WERI-Rb-1 (cell line): ENCODE measurements around the gene CRYBB1.

Experiments used
- DNase-seq: peaks from one replicate; pipeline ENCODE4 v3.0.0-alpha.2; 2020
- H3K27ac ChIP-seq: fragments of 250-450 bp; sonication (Bioruptor Pico); 2 replicates; pipeline ENCODE4 v1.5.1; 2020; ENCODE audit warnings: mild to moderate bottlenecking, moderate library complexity
- H3K27me3 ChIP-seq: fragments of 250-450 bp; sonication (Bioruptor Pico); 2 replicates; pipeline ENCODE4 v1.5.1; 2021; ENCODE audit warnings: mild to moderate bottlenecking, low read depth, moderate library complexity; ENCODE audit not compliant: insufficient read depth, severe bottlenecking
- H3K36me3 ChIP-seq: fragments of 250-450 bp; sonication (Bioruptor Pico); 2 replicates; pipeline ENCODE4 v1.5.1; 2020; ENCODE audit warnings: mild to moderate bottlenecking, moderate library complexity
- H3K4me3 ChIP-seq: 2 replicates; pipeline ENCODE4 v1.5.1; 2011; ENCODE audit warnings: low read depth, mild to moderate bottlenecking, control low read depth, low read length
- H3K9me3 ChIP-seq: fragments of 250-450 bp; sonication (Bioruptor Pico); 2 replicates; pipeline ENCODE4 v1.5.1; 2021; ENCODE audit warnings: mild to moderate bottlenecking, moderate library complexity; ENCODE audit not compliant: severe bottlenecking
- CTCF ChIP-seq: IDR thresholded peaks from 2 replicates; pipeline ENCODE4 v1.5.1; 2011; ENCODE audit warnings: low read depth, mild to moderate bottlenecking, control low read depth, inconsistent platforms, low read length

Gene CRYBB1

GRCh38 chr22:26570864-26571525 is 46.8 kb downstream of the CRYBB1 start:
- H3K36me3 ChIP-seq: no peaks in the 10 kb centered on the region
- DNase-seq: no peak
- no peaks in the 10 kb centered on the region for H3K9me3 ChIP-seq
- TF ChIP-seq CTCF: no peak
- H3K4me3 ChIP-seq: no peak overlapping the region
- H3K27ac ChIP-seq: no peak overlapping the region
- H3K27me3 ChIP-seq: no peaks in the 10 kb centered on the region

- Histone ChIP-seq H3K27me3 (no peaks in the 10 kb centered on the region), H3K9me3 (no peaks in the 10 kb centered on the region), H3K36me3 (no peaks in the 10 kb centered on the region), H3K4me3 (no peak overlapping the region), H3K27ac (no peak overlapping the region)
- TF ChIP-seq CTCF: no peak
- no peak for DNase-seq
Observed at GRCh38 chr22:26570115-26570514, 47.7 kb downstream of the CRYBB1 start.

GRCh38 chr22:26568207-26568706 is 49.6 kb downstream of the CRYBB1 start:
- Histone ChIP-seq H3K9me3 (no peaks in the 10 kb centered on the region), H3K27me3 (no peaks in the 10 kb centered on the region), H3K4me3 (no peak overlapping the region), H3K36me3 (no peaks in the 10 kb centered on the region), H3K27ac (no peak overlapping the region)
- TF ChIP-seq CTCF: no peak
- DNase-seq: no peak

GRCh38 chr22:26567610-26568009 is 50.2 kb downstream of the CRYBB1 start:
- Histone ChIP-seq H3K9me3 (no peaks in the 10 kb centered on the region), H3K27ac (no peak overlapping the region), H3K4me3 (no peak overlapping the region), H3K27me3 (no peaks in the 10 kb centered on the region), H3K36me3 (no peaks in the 10 kb centered on the region)
- no peak for TF ChIP-seq CTCF
- no peak for DNase-seq

- Histone ChIP-seq H3K27me3 (no peaks in the 10 kb centered on the region), H3K4me3 (no peak overlapping the region), H3K36me3 (no peaks in the 10 kb centered on the region), H3K27ac (no peak overlapping the region), H3K9me3 (no peaks in the 10 kb centered on the region)
- no peak for TF ChIP-seq CTCF
- no peak for DNase-seq
Observed at GRCh38 chr22:26566994-26567393, 50.8 kb downstream of the CRYBB1 start.

GRCh38 chr22:26565889-26566288 is 51.9 kb downstream of the CRYBB1 start:
- no peaks in the 10 kb centered on the region for H3K9me3 ChIP-seq
- no peak for TF ChIP-seq CTCF
- DNase-seq: no peak
- no peaks in the 10 kb centered on the region for H3K36me3 ChIP-seq
- H3K27ac ChIP-seq: no peak overlapping the region
- H3K27me3 ChIP-seq: no peaks in the 10 kb centered on the region
- no peak overlapping the region for H3K4me3 ChIP-seq
